ENCODE measurements around the gene TSPAN18.

TSPAN18 gene

GRCh38 chr11:44928144-44928543 is 201.4 kb downstream of the TSPAN18 start:
- no peak for TF ChIP-seq YY1 (IDR thresholded peaks at IDR 0.05; ENCODE audit: insufficient read depth, insufficient read length)
- Histone ChIP-seq H3K4me1 (ENCODE audit: insufficient read depth, insufficient read length) (peaks cover 35% of the 10 kb centered on the region), H3K9ac (ENCODE audit: insufficient read length, low read depth) (no peak overlapping the region), H3K27me3 (ENCODE audit: insufficient read depth, insufficient read length) (no peaks in the 10 kb centered on the region), H3K4me3 (ENCODE audit: insufficient read length, low read depth) (no peak overlapping the region), H3K36me3 (ENCODE audit: insufficient read depth, insufficient read length, low read length) (peaks cover 57% of the 10 kb centered on the region), H3K9me3 (ENCODE audit: insufficient read depth, low read length) (no peaks in the 10 kb centered on the region)
- DNase-seq (ENCODE audit: low read depth, low spot score) = no peak

GRCh38 chr11:44928816-44929215 is 202.1 kb downstream of the TSPAN18 start:
- H3K9ac ChIP-seq (ENCODE audit: insufficient read length, low read depth) = no peak overlapping the region
- H3K27me3 ChIP-seq (ENCODE audit: insufficient read depth, insufficient read length) = no peaks in the 10 kb centered on the region
- DNase-seq (ENCODE audit: low read depth, low spot score) = peak; percentile 79
- peaks cover 39% of the 10 kb centered on the region for H3K4me1 ChIP-seq (ENCODE audit: insufficient read depth, insufficient read length)
- no peak overlapping the region for H3K4me3 ChIP-seq (ENCODE audit: insufficient read length, low read depth)
- H3K9me3 ChIP-seq (ENCODE audit: insufficient read depth, low read length) = no peaks in the 10 kb centered on the region
- H3K36me3 ChIP-seq (ENCODE audit: insufficient read depth, insufficient read length, low read length) = peaks cover 57% of the 10 kb centered on the region
- TF ChIP-seq SUZ12 (IDR thresholded peaks at IDR 0.05; ENCODE audit: extremely low read depth, insufficient read depth, insufficient read length) (no peak), YY1 (IDR thresholded peaks at IDR 0.05; ENCODE audit: insufficient read depth, insufficient read length) (no peak), ZNF274 (IDR thresholded peaks at IDR 0.05; ENCODE audit: low read depth, low read length) (no peak)

- DNase-seq (ENCODE audit: low read depth, low spot score) = no peak
- no peaks in the 10 kb centered on the region for H3K27me3 ChIP-seq (ENCODE audit: insufficient read depth, insufficient read length)
- H3K4me1 ChIP-seq (ENCODE audit: insufficient read depth, insufficient read length) = peaks cover 46% of the 10 kb centered on the region
- no peaks in the 10 kb centered on the region for H3K9me3 ChIP-seq (ENCODE audit: insufficient read depth, low read length)
- H3K36me3 ChIP-seq (ENCODE audit: insufficient read depth, insufficient read length, low read length) = peaks cover 66% of the 10 kb centered on the region
- no peak overlapping the region for H3K4me3 ChIP-seq (ENCODE audit: insufficient read length, low read depth)
- no peak for TF ChIP-seq SUZ12 (IDR thresholded peaks at IDR 0.05; ENCODE audit: extremely low read depth, insufficient read depth, insufficient read length)
- TF ChIP-seq YY1 (IDR thresholded peaks at IDR 0.05; ENCODE audit: insufficient read depth, insufficient read length) = no peak
- no peak for TF ChIP-seq ZNF274 (IDR thresholded peaks at IDR 0.05; ENCODE audit: low read depth, low read length)
- no peak overlapping the region for H3K9ac ChIP-seq (ENCODE audit: insufficient read length, low read depth)
These were observed 204.0 kb downstream of the TSPAN18 start for GRCh38 chr11:44930588-44931302.

- Histone ChIP-seq H3K4me1 (ENCODE audit: insufficient read depth, insufficient read length) (peaks cover 52% of the 10 kb centered on the region), H3K9me3 (ENCODE audit: insufficient read depth, low read length) (no peaks in the 10 kb centered on the region), H3K4me3 (ENCODE audit: insufficient read length, low read depth) (no peak overlapping the region), H3K36me3 (ENCODE audit: insufficient read depth, insufficient read length, low read length) (peaks cover 66% of the 10 kb centered on the region), H3K27me3 (ENCODE audit: insufficient read depth, insufficient read length) (no peaks in the 10 kb centered on the region), H3K9ac (ENCODE audit: insufficient read length, low read depth) (peak overlapping the region; percentile 51)
- TF ChIP-seq SUZ12 (IDR thresholded peaks at IDR 0.05; ENCODE audit: extremely low read depth, insufficient read depth, insufficient read length) = no peak
- TF ChIP-seq ZNF274 (IDR thresholded peaks at IDR 0.05; ENCODE audit: low read depth, low read length) = no peak
- no peak for TF ChIP-seq YY1 (IDR thresholded peaks at IDR 0.05; ENCODE audit: insufficient read depth, insufficient read length)
- DNase-seq (ENCODE audit: low read depth, low spot score) = no peak
These were observed 204.7 kb downstream of the TSPAN18 start for GRCh38 chr11:44931466-44931865.

GRCh38 chr11:44934110-44934509 is 207.3 kb downstream of the TSPAN18 start:
- H3K27me3 ChIP-seq (ENCODE audit: insufficient read depth, insufficient read length) = no peaks in the 10 kb centered on the region
- no peaks in the 10 kb centered on the region for H3K9me3 ChIP-seq (ENCODE audit: insufficient read depth, low read length)
- no peak overlapping the region for H3K4me3 ChIP-seq (ENCODE audit: insufficient read length, low read depth)
- H3K9ac ChIP-seq (ENCODE audit: insufficient read length, low read depth) = no peak overlapping the region
- H3K4me1 ChIP-seq (ENCODE audit: insufficient read depth, insufficient read length) = peaks cover 60% of the 10 kb centered on the region
- TF ChIP-seq YY1 (IDR thresholded peaks at IDR 0.05; ENCODE audit: insufficient read depth, insufficient read length) (no peak), SUZ12 (IDR thresholded peaks at IDR 0.05; ENCODE audit: extremely low read depth, insufficient read depth, insufficient read length) (no peak), ZNF274 (IDR thresholded peaks at IDR 0.05; ENCODE audit: low read depth, low read length) (no peak)
- no peak for DNase-seq (ENCODE audit: low read depth, low spot score)
- peaks cover 65% of the 10 kb centered on the region for H3K36me3 ChIP-seq (ENCODE audit: insufficient read depth, insufficient read length, low read length)

- H3K4me3 ChIP-seq (ENCODE audit: insufficient read length, low read depth) = no peak overlapping the region
- H3K27me3 ChIP-seq (ENCODE audit: insufficient read depth, insufficient read length) = no peaks in the 10 kb centered on the region
- TF ChIP-seq YY1 (IDR thresholded peaks at IDR 0.05; ENCODE audit: insufficient read depth, insufficient read length) (no peak), SUZ12 (IDR thresholded peaks at IDR 0.05; ENCODE audit: extremely low read depth, insufficient read depth, insufficient read length) (no peak), ZNF274 (IDR thresholded peaks at IDR 0.05; ENCODE audit: low read depth, low read length) (no peak)
- no peak for DNase-seq (ENCODE audit: low read depth, low spot score)
- no peaks in the 10 kb centered on the region for H3K9me3 ChIP-seq (ENCODE audit: insufficient read depth, low read length)
- H3K9ac ChIP-seq (ENCODE audit: insufficient read length, low read depth) = no peak overlapping the region
- H3K36me3 ChIP-seq (ENCODE audit: insufficient read depth, insufficient read length, low read length) = peaks cover 65% of the 10 kb centered on the region
- peaks cover 56% of the 10 kb centered on the region for H3K4me1 ChIP-seq (ENCODE audit: insufficient read depth, insufficient read length)
These were observed 208.0 kb downstream of the TSPAN18 start for GRCh38 chr11:44934735-44935250.

GRCh38 chr11:44936525-44936924 is 209.8 kb downstream of the TSPAN18 start:
- Histone ChIP-seq H3K36me3 (ENCODE audit: insufficient read depth, insufficient read length, low read length) (peaks cover 63% of the 10 kb centered on the region), H3K4me3 (ENCODE audit: insufficient read length, low read depth) (no peak overlapping the region), H3K4me1 (ENCODE audit: insufficient read depth, insufficient read length) (peaks cover 48% of the 10 kb centered on the region), H3K27me3 (ENCODE audit: insufficient read depth, insufficient read length) (no peaks in the 10 kb centered on the region), H3K9ac (ENCODE audit: insufficient read length, low read depth) (no peak overlapping the region), H3K9me3 (ENCODE audit: insufficient read depth, low read length) (no peaks in the 10 kb centered on the region)
- peak; percentile 91 for DNase-seq (ENCODE audit: low read depth, low spot score)
- TF ChIP-seq YY1 (IDR thresholded peaks at IDR 0.05; ENCODE audit: insufficient read depth, insufficient read length) (no peak), SUZ12 (IDR thresholded peaks at IDR 0.05; ENCODE audit: extremely low read depth, insufficient read depth, insufficient read length) (no peak), ZNF274 (IDR thresholded peaks at IDR 0.05; ENCODE audit: low read depth, low read length) (no peak)
